HG03196 (cell line): ENCODE measurements around the gene SPOCK1.

Source experiments
- ATAC-seq: cut with Tn5 transposase; IDR thresholded peaks from one replicate; pipeline ENCODE4 v1.9.1; 2021; ENCODE audit not compliant: unreplicated experiment

Gene SPOCK1

GRCh38 chr5:137367951-137368350, 131.2 kb downstream of the SPOCK1 start:
- no peak for ATAC-seq

DNA sequence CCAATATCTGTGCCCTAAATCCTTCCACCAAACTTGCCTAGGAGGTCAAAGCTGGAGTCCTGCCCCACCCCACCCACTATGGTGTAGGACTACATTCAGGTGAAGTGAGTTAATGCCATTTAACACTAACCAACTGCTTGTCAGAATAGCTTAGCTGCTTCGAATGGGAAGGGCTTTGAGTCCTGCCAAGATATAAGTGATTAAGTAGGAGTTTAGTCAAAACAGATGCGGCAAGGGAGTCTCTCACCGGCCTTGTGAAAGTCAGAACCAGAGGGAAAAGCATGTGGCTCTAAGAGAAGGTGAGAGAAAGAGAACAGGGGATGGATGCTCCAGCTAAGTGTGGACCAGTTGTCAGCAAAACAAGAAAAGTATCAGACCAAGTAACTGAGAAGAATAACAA, 132.6 kb downstream of the SPOCK1 start:
- ATAC-seq, result no peak

DNA sequence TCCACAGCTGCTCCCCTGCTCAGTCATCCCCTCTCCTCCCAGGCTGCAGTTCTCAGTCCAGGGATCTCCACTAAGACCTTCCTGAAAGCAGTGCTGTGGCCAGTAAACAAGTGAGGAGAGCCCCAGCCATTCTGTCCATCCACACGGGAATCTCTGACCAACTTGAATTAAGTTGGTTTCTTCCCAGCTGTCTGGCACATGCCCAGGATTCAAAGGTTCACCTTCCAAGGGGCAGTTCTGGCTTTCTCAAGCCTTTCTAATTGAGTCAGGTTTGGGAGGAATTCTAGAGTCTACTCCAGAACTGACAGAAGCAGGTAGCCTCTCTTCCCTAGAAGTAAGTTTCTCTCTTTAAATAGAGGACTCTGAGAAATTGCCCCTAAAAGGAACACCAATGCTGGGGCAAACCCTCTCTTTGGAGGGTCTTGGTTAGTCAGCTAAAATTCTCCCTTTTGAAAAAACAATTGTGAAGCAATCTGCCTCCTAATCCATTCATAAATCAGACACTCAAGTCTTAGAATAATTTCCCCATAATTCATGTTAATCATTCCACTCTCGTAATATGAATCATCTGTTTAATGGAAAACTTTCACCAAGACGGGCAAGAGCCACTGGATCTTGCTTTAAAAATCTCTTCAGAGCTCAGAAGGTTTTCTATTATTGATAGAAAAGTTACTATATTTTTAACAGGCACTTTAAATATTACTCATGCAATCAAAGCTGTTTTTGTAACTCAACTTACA, 133.8 kb downstream of the SPOCK1 start:
- ATAC-seq, result no peak

DNA sequence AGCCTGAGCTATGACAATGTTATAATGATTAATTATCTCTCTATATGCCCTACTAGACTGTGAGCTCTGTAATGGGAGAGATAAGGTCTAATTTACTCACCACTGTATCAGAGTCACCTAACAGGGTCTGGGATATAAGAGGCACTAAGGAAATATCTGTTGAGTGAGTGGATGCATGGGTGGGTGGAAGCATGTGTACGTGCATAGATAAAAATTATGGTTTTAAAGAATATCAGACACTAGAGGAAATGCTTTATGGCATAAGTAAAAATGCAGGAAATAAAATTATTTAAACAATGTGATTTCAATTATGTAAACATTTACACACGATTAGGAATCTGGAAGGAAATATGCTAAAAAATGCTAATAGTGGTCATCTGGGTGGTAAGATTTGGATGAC, 137.8 kb downstream of the SPOCK1 start:
- ATAC-seq, result no peak

DNA sequence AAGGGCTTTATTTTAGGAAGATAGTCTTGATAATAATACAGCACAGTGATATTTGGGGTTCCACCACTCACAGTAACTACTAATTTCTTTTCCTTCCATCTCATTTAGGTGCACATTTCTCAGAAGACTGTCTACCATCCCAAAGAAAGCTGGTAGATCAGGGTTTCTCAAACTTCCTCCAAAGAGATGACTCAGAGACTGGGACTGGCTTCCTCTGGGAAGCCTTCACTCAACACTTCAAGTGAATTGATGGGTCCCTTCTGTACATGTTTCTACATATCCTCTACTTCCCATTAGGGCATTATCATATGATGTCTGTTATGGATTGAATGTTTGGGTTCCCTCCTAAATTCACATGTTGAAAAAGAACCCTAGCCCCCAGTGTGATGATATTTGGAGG, 138.5 kb downstream of the SPOCK1 start:
- ATAC-seq, result no peak

- ATAC-seq, result no peak
Measured at GRCh38 chr5:137359941-137360340, 139.2 kb downstream of the SPOCK1 start.

DNA sequence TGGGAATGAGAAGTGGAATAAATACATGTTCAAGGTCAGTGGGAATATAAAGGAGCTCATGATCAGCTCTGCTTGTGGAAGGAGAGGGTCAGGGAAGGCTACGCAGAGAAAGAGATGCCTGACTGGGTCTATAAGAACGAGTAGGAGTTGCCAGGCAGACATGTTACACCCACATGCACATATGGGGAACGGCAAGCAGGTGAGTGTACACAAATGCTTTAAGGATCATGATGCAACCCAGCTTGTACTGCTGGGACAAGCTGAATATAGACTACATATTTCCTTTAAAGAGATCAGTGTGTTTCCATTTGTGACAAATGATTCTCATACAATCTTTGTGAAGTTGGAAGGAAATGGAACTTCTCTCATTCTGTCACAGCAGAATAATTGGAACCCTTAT, 141.7 kb downstream of the SPOCK1 start:
- ATAC-seq, result no peak

DNA sequence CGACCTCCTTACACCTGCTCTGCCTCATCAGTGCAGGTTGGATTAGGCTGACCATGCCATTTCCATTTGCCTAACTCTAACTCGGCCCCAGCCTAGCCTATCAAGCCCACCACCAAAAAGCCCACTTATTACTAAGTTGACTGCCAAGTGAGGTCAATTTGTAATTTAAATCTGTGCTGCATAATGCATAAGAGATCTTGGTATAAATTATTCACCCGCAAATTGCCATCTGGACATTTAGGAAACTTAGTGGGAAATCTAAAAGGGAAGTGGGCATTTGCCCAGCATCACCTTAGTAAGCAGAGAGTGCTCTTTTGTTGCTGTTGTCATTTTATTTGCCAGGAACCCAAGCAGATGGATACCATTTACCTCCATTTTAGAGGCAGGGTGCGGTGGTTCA, 143.0 kb downstream of the SPOCK1 start:
- no peak for ATAC-seq

- ATAC-seq, result no peak
Measured at GRCh38 chr5:137355708-137356107, 143.4 kb downstream of the SPOCK1 start.

GRCh38 chr5:137352095-137352494, 147.0 kb downstream of the SPOCK1 start:
- no peak for ATAC-seq

- no peak for ATAC-seq
Measured at GRCh38 chr5:137350791-137351190, 148.3 kb downstream of the SPOCK1 start.

DNA sequence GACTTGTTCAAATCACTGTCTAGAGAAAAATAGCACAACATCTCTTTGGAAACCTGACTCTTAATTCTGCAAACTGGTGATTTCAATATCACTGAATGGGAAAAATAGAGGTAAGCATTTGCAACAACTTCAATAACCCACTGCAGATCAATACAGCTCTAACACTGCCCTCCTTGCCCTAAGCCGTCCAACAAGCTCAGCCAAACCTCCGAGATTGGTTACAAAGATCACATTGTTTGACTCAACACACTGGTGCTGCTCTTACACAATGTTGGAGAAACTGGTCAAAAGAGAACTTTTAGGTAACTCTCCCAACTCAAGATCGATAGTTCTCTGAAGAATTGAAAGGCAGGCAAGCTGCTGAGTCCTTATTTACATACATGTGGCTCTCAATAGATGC, 150.4 kb downstream of the SPOCK1 start:
- ATAC-seq, result no peak

DNA sequence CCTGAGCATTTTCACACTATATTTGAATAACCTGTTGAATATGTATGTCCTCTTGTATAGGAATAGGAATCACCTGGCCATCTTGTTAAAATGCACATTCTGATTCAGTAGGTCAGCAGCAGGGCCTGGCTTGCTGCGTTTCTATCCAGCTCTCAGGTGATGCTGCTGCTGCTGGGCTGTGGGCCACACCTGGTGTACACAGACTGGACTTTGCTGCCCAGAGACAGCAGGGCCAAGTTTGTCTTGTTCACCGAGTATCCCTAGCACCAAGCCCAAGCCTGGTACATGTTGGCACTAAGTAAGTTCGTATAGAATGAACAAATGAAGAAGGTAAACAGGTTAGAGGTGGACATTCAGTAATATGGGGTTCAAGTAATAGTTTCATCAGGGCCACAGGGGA, 151.3 kb downstream of the SPOCK1 start:
- ATAC-seq, result no peak

DNA sequence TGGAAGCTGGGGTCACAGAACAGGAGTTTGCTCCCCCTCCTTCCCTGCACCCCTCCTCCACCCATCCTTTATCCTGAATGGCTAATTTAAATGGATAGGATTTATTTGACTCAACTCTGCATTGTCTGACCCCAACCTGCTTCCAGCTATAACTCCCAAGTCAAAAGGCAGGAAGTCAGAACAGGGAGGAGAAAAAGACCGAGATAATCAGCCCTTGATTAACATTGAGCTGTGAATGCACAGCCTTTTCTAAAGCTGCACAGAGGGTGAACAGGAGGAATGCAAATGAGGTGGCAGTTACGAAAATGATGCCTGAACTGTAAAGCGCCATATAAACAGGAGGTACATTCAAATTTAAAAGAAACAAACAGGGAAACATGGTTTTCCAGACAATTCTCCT, 152.8 kb downstream of the SPOCK1 start:
- no peak for ATAC-seq

DNA sequence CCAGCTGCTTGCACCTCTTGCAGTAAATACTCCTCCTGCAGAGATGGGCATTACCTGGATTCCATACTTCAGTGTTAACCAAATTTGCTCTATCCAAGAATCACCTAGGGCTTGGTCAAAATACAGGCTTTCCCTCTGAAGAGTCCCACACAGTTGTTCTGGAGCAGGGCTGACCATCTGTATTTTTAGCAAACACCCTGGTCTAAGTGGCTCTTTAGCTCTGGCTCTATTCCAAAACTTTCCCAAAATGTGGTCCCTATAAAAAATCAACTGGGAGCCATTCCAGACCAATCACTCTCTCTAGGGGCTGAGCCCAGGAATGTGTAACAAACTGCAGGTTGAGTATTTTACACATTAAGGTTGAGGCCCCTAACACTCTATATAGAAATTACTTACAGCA, 153.7 kb downstream of the SPOCK1 start:
- ATAC-seq, result no peak

DNA sequence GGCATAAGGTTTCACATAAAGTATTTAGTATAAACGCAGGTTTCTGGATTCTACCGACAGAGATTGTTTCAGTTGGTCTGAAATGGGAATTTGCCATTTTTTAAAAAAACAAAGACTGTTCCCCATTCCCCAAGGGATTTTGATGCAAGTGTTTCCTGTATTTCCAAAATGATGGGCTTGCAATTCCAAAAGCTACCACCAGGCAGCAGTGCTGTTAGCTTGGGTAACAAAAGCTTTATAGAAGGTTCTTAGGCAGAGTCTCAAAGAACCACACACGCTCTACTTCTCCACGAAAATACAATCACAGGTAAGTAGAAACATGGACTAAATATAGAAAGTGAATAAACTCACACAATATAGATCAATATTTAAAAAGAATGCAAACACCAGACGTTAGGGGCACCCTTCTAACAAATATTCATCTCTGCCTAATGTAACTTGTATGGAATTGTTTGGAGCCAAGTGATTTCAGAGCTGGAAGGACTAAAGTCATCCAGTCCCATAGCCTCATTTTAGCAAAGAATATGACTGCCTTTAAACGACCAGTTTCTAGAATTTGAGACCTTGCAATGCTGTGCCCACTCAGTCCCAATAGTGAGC, 154.3 kb downstream of the SPOCK1 start:
- no peak for ATAC-seq

DNA sequence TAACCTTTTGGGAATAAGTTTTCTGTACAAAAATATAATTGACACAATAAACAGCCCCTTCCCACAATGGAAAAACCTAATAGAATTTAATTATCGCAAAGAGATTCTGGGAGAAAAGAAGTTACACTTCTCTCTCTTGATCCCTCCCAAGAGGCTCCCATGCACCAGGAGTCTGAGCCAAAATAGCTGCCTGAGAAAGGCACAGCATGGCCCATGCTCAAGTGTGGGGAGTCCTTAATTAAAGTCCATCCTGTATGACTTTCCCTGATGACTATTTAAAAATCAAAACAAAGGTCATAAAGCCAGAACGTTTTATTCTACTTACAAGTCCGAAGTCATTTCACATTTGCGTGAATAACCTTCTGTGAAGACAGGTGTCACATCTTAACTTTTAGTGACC, 155.1 kb downstream of the SPOCK1 start:
- no peak for ATAC-seq

- ATAC-seq, result no peak
Measured at GRCh38 chr5:137342764-137343163, 156.4 kb downstream of the SPOCK1 start.

DNA sequence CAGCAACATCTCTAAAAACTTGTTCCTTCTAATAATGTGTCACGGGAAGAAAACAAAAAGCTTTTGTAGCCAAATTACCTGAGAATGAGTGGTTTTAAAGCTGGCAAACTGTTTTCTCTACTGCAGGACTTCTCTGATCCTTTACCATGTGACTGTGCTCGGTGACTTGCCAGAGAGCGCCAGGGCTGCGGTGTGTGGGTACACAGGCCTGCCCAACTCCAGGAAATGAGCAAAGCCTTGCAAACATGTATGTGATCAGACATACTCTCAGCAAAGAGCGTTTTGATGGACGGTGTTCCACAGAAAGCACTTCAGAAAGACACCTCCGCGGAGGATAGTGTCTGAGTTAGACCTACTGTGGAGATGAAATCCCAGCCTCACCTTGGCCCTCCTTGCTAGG, 157.3 kb downstream of the SPOCK1 start:
- ATAC-seq, result no peak

- ATAC-seq, result no peak
Measured at GRCh38 chr5:137340881-137341280, 158.2 kb downstream of the SPOCK1 start.

GRCh38 chr5:137336565-137337120, 162.5 kb downstream of the SPOCK1 start:
- ATAC-seq, result no peak

DNA sequence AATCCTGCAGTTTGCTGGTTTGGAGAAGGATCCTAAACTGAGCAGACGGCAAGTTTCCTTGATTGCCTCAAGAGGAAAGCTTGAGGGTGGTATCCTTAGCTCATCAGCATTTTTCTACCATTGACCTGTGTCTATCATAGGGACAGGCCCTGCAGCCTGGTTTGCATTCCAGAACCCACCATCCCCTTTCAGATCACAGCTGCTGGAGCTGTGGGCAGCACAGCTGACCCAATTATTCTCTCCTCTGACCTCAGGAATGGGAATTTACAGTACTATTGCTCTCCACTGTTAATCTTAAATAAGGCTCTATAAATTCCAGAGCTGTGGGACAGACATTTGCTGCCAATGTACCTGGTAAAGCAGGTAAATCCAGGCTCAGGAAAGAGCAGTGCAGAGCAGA, 163.0 kb downstream of the SPOCK1 start:
- no peak for ATAC-seq

DNA sequence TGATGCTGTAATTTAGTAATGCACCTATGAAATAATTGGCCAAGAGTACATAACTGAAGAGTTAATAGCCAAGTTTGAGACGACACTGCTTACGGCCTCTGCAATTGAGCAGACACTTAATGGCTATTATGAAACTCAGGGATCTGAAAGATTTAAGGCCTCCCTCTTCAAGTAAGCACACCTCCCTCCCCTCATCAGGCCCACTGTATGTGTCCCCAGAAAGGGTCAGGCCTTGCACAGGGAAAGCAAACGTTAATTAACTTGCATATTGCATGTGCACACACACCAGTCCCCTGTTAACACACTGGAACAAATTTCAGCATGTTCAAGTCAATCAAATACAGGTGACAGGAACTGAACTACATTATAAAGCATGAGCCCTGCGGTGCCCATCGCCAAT, 163.6 kb downstream of the SPOCK1 start:
- ATAC-seq, result no peak
